Upper lobe of right lung (tissue), 1 donor: ENCODE data around the gene AK5. TPM values are rescaled to one million over a fixed set of nuclear protein-coding genes. Genes with fewer than 3 reads are reported as not detected.

Experiments
- ATAC-seq: fragments of 200-7000 bp; cut with Tn5 transposase; one replicate; pipeline ENCODE4 v1.9.1; 2020; ENCODE audit warnings: mild to moderate bottlenecking, moderate library complexity
- DNase-seq: peaks from one replicate; pipeline ENCODE4 v3.0.0-alpha.2; 2020
- H3K27ac ChIP-seq: fragments of 200-600 bp; one replicate; pipeline ENCODE4 v1.8.0; 2022
- H3K27me3 ChIP-seq: fragments of 200-600 bp; one replicate; pipeline ENCODE4 v1.8.0; 2022; ENCODE audit warnings: mild to moderate bottlenecking
- H3K36me3 ChIP-seq: fragments of 200-600 bp; one replicate; pipeline ENCODE4 v1.8.0; 2022
- H3K4me1 ChIP-seq: fragments of 200-600 bp; one replicate; pipeline ENCODE4 v1.8.0; 2022
- H3K4me3 ChIP-seq: fragments of 200-600 bp; one replicate; pipeline ENCODE4 v1.8.0; 2022; ENCODE audit warnings: mild to moderate bottlenecking
- H3K9me3 ChIP-seq: fragments of 200-600 bp; one replicate; pipeline ENCODE4 v1.8.0; 2022
- CTCF ChIP-seq: fragments of 200-600 bp; IDR thresholded peaks from one replicate; pipeline ENCODE4 v1.8.0; 2022; ENCODE audit warnings: antibody characterized with exemption
- intact Hi-C: fragments of 100-400 bp; cut with DNase I; formaldehyde crosslinking; loops from one replicate; pipeline ENCODE4 v1.11.0; 2022
- total RNA-seq: library from RNA; stranded (reverse); fragmentation: NEBNext Ultra II Directional; extraction: Animal tissue kit (Norgen Biotek cat#: 25700); gene quantifications from one replicate; pipeline ENCODE4 v1.2.1, GENCODE V29; 2021
- donor health status: DM: no; HTN: yes; CAD: no; lungs with severe emphysema.

Gene AK5
- total RNA-seq, 1 donor from 2014 or later: not detected

DNA sequence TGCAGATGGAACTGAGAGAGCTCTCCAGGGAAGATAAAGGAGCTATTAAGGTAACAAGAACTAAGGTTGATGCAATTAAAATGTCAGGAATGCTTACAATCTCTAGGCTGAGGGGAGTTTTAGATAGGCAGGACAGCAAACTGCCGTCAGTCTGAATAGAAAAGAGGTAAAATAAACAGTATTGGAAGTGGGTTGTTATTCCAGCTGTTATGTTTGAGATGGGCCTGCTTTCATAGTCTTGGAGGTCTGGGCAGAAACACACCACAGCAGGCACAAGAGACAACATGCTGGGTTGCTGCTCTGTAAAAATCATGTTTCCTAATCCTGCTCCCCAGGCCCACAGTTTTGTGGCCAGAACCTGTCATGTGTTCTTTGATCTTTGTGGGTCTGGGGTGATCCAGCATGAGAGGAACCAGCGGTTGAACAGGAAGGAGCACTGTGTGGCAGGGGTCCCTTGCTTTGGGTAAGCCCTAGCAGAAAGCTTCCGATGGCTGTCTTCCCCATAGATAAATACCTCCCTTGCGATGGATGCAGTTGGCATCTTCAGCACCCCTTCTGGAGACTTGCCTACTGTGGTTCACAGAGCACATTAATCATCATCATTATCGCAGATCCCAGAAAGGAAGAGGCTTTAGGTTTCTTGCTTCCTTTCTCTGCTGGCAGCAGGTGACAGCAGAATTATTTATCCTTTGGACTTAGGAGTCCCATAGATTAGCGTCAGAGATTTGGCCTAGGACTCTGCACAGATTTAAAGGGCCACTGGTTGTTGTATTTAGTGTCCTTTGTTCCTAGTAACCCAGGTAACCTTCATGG lies 97.1 kb downstream of the AK5 start:
- DNase-seq: no peak
- Histone ChIP-seq H3K4me3 (no peak overlapping the region), H3K4me1 (no peaks in the 10 kb centered on the region), H3K27ac (no peak overlapping the region), H3K27me3 (no peaks in the 10 kb centered on the region), H3K36me3 (no peaks in the 10 kb centered on the region), H3K9me3 (no peaks in the 10 kb centered on the region)
- TF ChIP-seq CTCF: no peak
- intact Hi-C loops: no loop called here
- no peak for ATAC-seq

- H3K9me3 ChIP-seq: no peaks in the 10 kb centered on the region
- DNase-seq (no peak), ATAC-seq (no peak)
- no peak for TF ChIP-seq CTCF
- H3K36me3 ChIP-seq: no peaks in the 10 kb centered on the region
- H3K27me3 ChIP-seq: no peaks in the 10 kb centered on the region
- H3K4me3 ChIP-seq: no peak overlapping the region
- intact Hi-C loops: no loop called here
- H3K4me1 ChIP-seq: no peaks in the 10 kb centered on the region
- no peak overlapping the region for H3K27ac ChIP-seq
These were observed 100.5 kb downstream of the AK5 start for GRCh38 chr1:77382366-77382765.

GRCh38 chr1:77383236-77383635 lies 101.4 kb downstream of the AK5 start:
- no peak overlapping the region for H3K4me3 ChIP-seq
- no peak for DNase-seq
- no peaks in the 10 kb centered on the region for H3K9me3 ChIP-seq
- intact Hi-C loops: no loop called here
- no peak for ATAC-seq
- no peak overlapping the region for H3K27ac ChIP-seq
- no peaks in the 10 kb centered on the region for H3K27me3 ChIP-seq
- H3K36me3 ChIP-seq: no peaks in the 10 kb centered on the region
- no peak for TF ChIP-seq CTCF
- no peaks in the 10 kb centered on the region for H3K4me1 ChIP-seq

- TF ChIP-seq CTCF: no peak
- intact Hi-C loops: no loop called here
- ATAC-seq (no peak), DNase-seq (no peak)
- Histone ChIP-seq H3K9me3 (no peaks in the 10 kb centered on the region), H3K27me3 (no peaks in the 10 kb centered on the region), H3K36me3 (no peaks in the 10 kb centered on the region), H3K4me1 (no peaks in the 10 kb centered on the region), H3K4me3 (no peak overlapping the region), H3K27ac (no peak overlapping the region)
These were observed 103.7 kb downstream of the AK5 start for GRCh38 chr1:77385551-77385950.

DNA sequence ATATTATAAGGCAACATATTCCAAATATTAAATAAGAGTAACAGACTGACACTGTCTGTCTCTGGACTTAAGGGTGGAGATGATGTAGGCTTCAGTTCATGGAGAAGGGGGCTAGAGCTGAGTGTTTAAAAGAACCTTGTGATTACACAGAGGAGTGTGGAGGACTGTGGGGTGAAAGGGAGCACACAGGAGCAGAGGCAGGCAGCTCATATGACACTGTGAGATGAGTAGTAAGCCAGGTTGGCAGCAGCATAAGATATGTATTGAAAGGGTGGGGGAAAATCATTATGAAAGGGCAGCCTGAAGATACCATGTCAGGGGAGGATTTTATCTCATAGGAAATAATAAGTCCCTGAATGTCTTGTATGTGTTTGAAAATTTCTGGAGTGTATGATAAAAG lies 104.5 kb downstream of the AK5 start:
- intact Hi-C loops: no loop called here
- no peak overlapping the region for H3K27ac ChIP-seq
- no peak overlapping the region for H3K4me3 ChIP-seq
- no peak for ATAC-seq
- H3K9me3 ChIP-seq: no peaks in the 10 kb centered on the region
- no peaks in the 10 kb centered on the region for H3K4me1 ChIP-seq
- DNase-seq: no peak
- TF ChIP-seq CTCF: no peak
- H3K36me3 ChIP-seq: no peaks in the 10 kb centered on the region
- no peaks in the 10 kb centered on the region for H3K27me3 ChIP-seq
